ENCODE results near the gene CBX1.

CBX1 gene

GRCh38 chr17:48025904-48026501 is 75.3 kb downstream of the CBX1 start:
- DNase-seq (ENCODE audit: low spot score): no peak

GRCh38 chr17:48025040-48025903 is 76.0 kb downstream of the CBX1 start:
- peak; percentile 97 for DNase-seq (ENCODE audit: low spot score)

- DNase-seq (ENCODE audit: low spot score): peak; percentile 54
Observed at GRCh38 chr17:48024149-48025039, 76.9 kb downstream of the CBX1 start.

- peak; percentile 48 for DNase-seq (ENCODE audit: low spot score)
Observed at GRCh38 chr17:48023400-48024148, 77.7 kb downstream of the CBX1 start.

GRCh38 chr17:48022901-48023300 is 78.4 kb downstream of the CBX1 start:
- DNase-seq (ENCODE audit: low spot score): no peak

GRCh38 chr17:48021934-48022333 is 79.3 kb downstream of the CBX1 start:
- no peak for DNase-seq (ENCODE audit: low spot score)

All from CD4-positive, alpha-beta T cell treated with Interleukin-2 at 100 ng/mL for 4 hours (primary cell).